Heart right ventricle (tissue), 16 donors: Measurements from ENCODE around the gene BCDIN3D. TPM values are rescaled to one million over a fixed set of nuclear protein-coding genes. Genes with fewer than 3 reads are reported as not detected.

Source experiments
- ATAC-seq, 8 donors: fragments of 200-7000 bp; cut with Tn5 transposase; one replicate each; pipeline ENCODE4 v1.9.1; 2020; ENCODE audit warnings: mild to moderate bottlenecking in 8 of 8, moderate library complexity in 8 of 8, moderate number of reproducible peaks in 1 of 8
- DNase-seq, 2 donors: peaks; one replicate each; pipeline ENCODE4 v3.0.0-alpha.2; 2020
- H3K27ac ChIP-seq, 10 donors: fragments of 200-600 bp; sonication (generic) in 2 of 10; one replicate each; pipeline versions ENCODE4 v1.5.0 to v1.8.0; 2020 to 2022; ENCODE audit warnings: mild to moderate bottlenecking in 3 of 10
- H3K27me3 ChIP-seq, 7 donors: fragments of 200-600 bp; one replicate each; pipeline ENCODE4 v1.8.0; 2021 to 2022; ENCODE audit warnings: mild to moderate bottlenecking in 2 of 7
- H3K36me3 ChIP-seq, 9 donors: fragments of 200-600 bp; sonication (generic) in 1 of 9; one replicate each; pipeline versions ENCODE4 v1.5.0 to v1.8.0; 2020 to 2022; ENCODE audit warnings: mild to moderate bottlenecking in 2 of 9
- H3K4me1 ChIP-seq, 9 donors: fragments of 200-600 bp; sonication (generic) in 1 of 9; one replicate each; pipeline versions ENCODE4 v1.5.0 to v1.8.0; 2020 to 2022; ENCODE audit warnings: mild to moderate bottlenecking in 4 of 9
- H3K4me3 ChIP-seq, 10 donors: fragments of 200-600 bp; sonication (generic) in 2 of 10; one replicate each; pipeline versions ENCODE4 v1.5.0 to v1.8.0; 2020 to 2022; ENCODE audit warnings: mild to moderate bottlenecking in 7 of 10, moderate library complexity in 2 of 10
- H3K9me3 ChIP-seq, 11 donors: fragments of 200-600 bp in 10 of 11; sonication (generic) in 2 of 11; one replicate each; pipeline versions ENCODE4 v1.5.0 to v1.8.0; 2013 to 2022; ENCODE audit warnings: mild to moderate bottlenecking in 2 of 11, control low read depth in 1 of 11, moderate library complexity in 1 of 11
- WGBS, 2 donors: extraction: QIAGEN DNeasy Blood & Tissue Kit; methylation state at CpG; one replicate each; pipeline ENCODE4 v1.1.7; 2013; ENCODE audit warnings: inconsistent platforms in 1 of 2; 5-methylcytosine and 5-hydroxymethylcytosine counted together
- intact Hi-C, 10 donors: fragments of 100-400 bp; cut with DNase I; formaldehyde crosslinking; loops; one replicate each; pipeline versions ENCODE4 v1.11.1 to v1.14.2; 2022
- polyA plus RNA-seq, 2 donors: library from polyadenylated mRNA; stranded (reverse); fragments of 200-250 nt; gene quantifications; one replicate each; pipeline ENCODE4 v1.2.3, GENCODE V29; 2013
- total RNA-seq, 10 donors: library from RNA; stranded (reverse); fragmentation: NEBNext Ultra II Directional in 3 of 10; extraction: Animal tissue kit (Norgen Biotek cat#: 25700) in 3 of 10; gene quantifications; one replicate each; pipeline versions ENCODE4 v1.2.1 to v1.2.4, GENCODE V29; 2021 to 2023
- TF ChIP-seq, protein P1 (sequence below), 9 donors: fragments of 200-600 bp; sonication (generic) in 2 of 9; IDR thresholded peaks; one replicate each; pipeline versions ENCODE4 v1.5.0 to v1.8.0; 2021 to 2022; ENCODE audit warnings: antibody characterized with exemption in 9 of 9, mild to moderate bottlenecking in 5 of 9, moderate library complexity in 1 of 9
- donor health status: Arrhythmogenic right ventricular cardiomyopathy.
- donor health status: ischemic (EF 13 %, LVEDD 7.1; RV severe dilation, severe dysfunction).
- donor health status: healthy with polysubstance abuse.
- donor health status: DM: no; HTN: yes; CAD: no.
- donor health status: DM: no; HTN: no; CAD: no.
- donor health status: ischemic (EF 25% LVEDD 6.9; RV normal size, moderate dysfunction).
- donor health status: ischemic (EF 25% LVEDD 5.7; RV mildly dilated, moderate dysfunction).
- donor health status: healthy.
- donor health status: DM: yes; HTN: yes; CAD: no.
- donor health status: Ischemic cardiomyopathy.
- donor health status: ischemic (EF 35%, LVEDD 5.7; RV mildly dilated, moderate dysfunction).
- donor health status: nonischemic (EF 11% LVEDD 7.7; RV severe dilation, severe dysfunction).
- donor health status: DM: yes; HTN: yes; CAD: no.
- donor health status: PGD.
- donor health status: ischemic (EF 29% LVEDD 5.4; RV normal size, mild dysfunction).
- donor health status: nonischemic (EF 23%, LVEDD 6.1; RV moderate dilation, normal function).

BCDIN3D gene
- total and polyA plus RNA-seq, 12 donors, result 1.1 to 3.9 (median 2.1) TPM

DNA sequence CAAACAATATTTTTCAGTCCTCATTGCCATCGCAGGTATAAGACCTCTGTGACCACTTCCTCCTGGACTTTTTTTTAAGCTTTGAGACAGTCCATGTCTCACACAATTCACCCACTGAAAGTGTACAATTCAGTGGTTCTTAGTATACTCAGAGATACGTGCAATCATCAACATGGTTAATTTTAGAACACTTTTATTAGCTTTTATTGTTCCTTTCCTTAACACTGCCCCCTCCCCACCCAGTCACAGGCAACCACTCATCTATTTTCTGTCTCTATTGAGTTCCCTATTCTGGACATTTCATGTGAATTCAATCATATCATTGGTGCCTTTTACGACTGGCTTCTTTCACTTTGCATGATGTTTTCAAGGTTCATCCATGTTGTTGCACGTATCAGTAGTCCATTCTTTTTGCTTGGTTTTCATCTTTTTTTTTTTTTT, 30.9 kb downstream of the BCDIN3D start:
- no peak overlapping the region for H3K27ac ChIP-seq
- TF ChIP-seq, protein P1, sequence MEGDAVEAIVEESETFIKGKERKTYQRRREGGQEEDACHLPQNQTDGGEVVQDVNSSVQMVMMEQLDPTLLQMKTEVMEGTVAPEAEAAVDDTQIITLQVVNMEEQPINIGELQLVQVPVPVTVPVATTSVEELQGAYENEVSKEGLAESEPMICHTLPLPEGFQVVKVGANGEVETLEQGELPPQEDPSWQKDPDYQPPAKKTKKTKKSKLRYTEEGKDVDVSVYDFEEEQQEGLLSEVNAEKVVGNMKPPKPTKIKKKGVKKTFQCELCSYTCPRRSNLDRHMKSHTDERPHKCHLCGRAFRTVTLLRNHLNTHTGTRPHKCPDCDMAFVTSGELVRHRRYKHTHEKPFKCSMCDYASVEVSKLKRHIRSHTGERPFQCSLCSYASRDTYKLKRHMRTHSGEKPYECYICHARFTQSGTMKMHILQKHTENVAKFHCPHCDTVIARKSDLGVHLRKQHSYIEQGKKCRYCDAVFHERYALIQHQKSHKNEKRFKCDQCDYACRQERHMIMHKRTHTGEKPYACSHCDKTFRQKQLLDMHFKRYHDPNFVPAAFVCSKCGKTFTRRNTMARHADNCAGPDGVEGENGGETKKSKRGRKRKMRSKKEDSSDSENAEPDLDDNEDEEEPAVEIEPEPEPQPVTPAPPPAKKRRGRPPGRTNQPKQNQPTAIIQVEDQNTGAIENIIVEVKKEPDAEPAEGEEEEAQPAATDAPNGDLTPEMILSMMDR (IDR thresholded peaks at IDR 0.05), result no peak
- intact Hi-C loops, result no loop called here
- no peak for ATAC-seq
- H3K4me3 ChIP-seq, result no peak overlapping the region
- peaks cover 0 to 18% (median 0%) of the 10 kb centered on the region in 9 donors for H3K36me3 ChIP-seq
- H3K27me3 ChIP-seq, result no peaks in the 10 kb centered on the region
- H3K9me3 ChIP-seq, result no peaks in the 10 kb centered on the region
- 75 to 76% methylated on average over 4 of the region's 4 CpGs for WGBS, 2 donors
- no peak for DNase-seq
- peaks cover 28 to 64% (median 49%) of the 10 kb centered on the region in 9 donors for H3K4me1 ChIP-seq

GRCh38 chr12:49811136-49811535, 31.8 kb downstream of the BCDIN3D start:
- no peaks in the 10 kb centered on the region for H3K9me3 ChIP-seq
- H3K27me3 ChIP-seq, result no peaks in the 10 kb centered on the region
- H3K36me3 ChIP-seq, result peaks cover 0 to 21% (median 0%) of the 10 kb centered on the region in 9 donors
- peaks cover 32 to 71% (median 52%) of the 10 kb centered on the region in 9 donors for H3K4me1 ChIP-seq
- TF ChIP-seq, protein P1 (IDR thresholded peaks at IDR 0.05), result no peak
- intact Hi-C loops, result no loop called here
- DNase-seq, result no peak
- no peak overlapping the region for H3K4me3 ChIP-seq
- WGBS, 2 donors, result 80 to 86% methylated on average over 5 of the region's 5 CpGs
- peak overlapping the region in 4 of 10 donors; percentile 7 to 88 (median 83) for H3K27ac ChIP-seq
- ATAC-seq, result no peak

DNA sequence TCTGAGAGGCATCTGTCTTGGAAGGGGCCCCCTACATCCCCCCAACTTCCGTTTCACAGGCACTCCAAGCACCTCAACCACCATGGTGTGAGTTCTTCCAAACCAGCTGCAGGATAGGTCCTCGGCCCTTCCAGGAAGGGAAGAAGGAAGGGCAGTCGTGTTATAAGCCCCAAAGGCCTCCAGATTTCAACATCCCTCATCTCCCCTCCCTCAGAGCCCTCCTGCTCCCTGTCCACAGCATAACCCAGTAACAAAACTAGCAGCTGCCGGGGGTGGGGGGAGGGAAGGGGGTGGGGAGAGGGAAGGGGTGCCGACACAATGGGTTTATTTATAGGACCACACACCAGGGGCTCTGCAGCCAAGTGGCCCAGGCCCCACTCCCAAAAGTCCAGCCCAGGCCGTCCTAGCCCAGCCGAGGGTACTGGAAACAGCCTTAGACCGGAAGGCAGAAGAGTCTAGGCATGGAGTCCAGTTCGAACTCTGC, 33.0 kb downstream of the BCDIN3D start:
- WGBS, 2 donors, result 15 to 26% methylated on average over 9 of the region's 9 CpGs
- Histone ChIP-seq H3K36me3 (peaks cover 0 to 24% (median 2%) of the 10 kb centered on the region in 9 donors), H3K4me1 (peaks cover 32 to 69% (median 52%) of the 10 kb centered on the region in 9 donors), H3K27me3 (no peaks in the 10 kb centered on the region), H3K4me3 (no peak overlapping the region), H3K9me3 (no peaks in the 10 kb centered on the region), H3K27ac (peak overlapping the region; percentile 59 to 88 (median 76))
- TF ChIP-seq, protein P1 (IDR thresholded peaks at IDR 0.05), result no peak
- peak; percentile 13 to 46 (median 30) for ATAC-seq
- intact Hi-C loops, result no loop called here
- DNase-seq, result no peak

DNA sequence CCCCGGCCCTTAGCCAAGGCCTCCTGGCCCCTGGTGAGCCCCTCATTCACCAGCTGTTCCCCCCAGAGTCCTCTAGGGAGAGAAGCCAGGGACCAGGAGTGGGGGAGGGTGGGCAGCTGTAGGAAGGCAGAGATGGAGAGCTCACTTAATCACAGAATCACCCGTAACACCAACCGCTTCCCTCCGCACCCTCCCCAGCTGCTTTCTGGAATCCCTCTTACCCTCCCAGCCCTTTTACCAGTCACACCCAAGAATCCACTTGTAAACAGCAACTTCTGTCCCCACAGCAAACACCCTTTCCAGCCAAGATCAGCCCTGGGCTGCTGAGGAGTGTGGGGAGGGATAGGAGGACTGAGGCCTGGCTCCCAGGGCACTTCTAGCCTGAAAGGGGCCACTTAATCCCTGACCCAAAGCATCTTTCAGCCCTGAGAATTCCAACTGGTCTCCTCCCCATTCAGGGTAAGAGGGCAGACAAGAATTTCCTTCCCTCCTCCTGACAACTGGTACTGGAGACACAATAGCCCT, 33.5 kb downstream of the BCDIN3D start:
- Histone ChIP-seq H3K36me3 (peaks cover 0 to 30% (median 5%) of the 10 kb centered on the region in 9 donors), H3K4me3 (peak overlapping the region in 2 of 10 donors; percentile 4 to 12), H3K4me1 (peaks cover 32 to 64% (median 52%) of the 10 kb centered on the region in 9 donors), H3K27me3 (no peaks in the 10 kb centered on the region), H3K9me3 (no peaks in the 10 kb centered on the region), H3K27ac (peak overlapping the region; percentile 59 to 88 (median 76))
- 35 to 39% methylated on average over 4 of the region's 4 CpGs for WGBS, 2 donors
- TF ChIP-seq, protein P1 (IDR thresholded peaks at IDR 0.05), result no peak
- peak in 1 of 2 donors; percentile 61 for DNase-seq
- ATAC-seq, result peak; percentile 51 to 70 (median 58)
- intact Hi-C loops, result no loop called here
